ENCODE results near the gene ZFYVE1. TPM values are rescaled to one million over a fixed set of nuclear protein-coding genes. Genes with fewer than 3 reads are reported as not detected.
"Not testable (repeated sequence)": the region's sequence is repeated elsewhere in the genome, so short reads cannot be mapped to it uniquely, and the experiment has no call there.

The ZFYVE1 gene
- total and polyA plus RNA-seq, 2 donors (not counting 1 experiment from before 2014, with no cell fraction given) = 17.6 to 22.3 TPM

GRCh38 chr14:72961579-72962335 lies 65.1 kb downstream of the ZFYVE1 start:
- Mint-ChIP-seq H3K4me1 (no peaks in the 10 kb centered on the region), H3K27ac (no peak overlapping the region), H3K4me3 (no peak overlapping the region), H3K9me3 (ENCODE audit: insufficient read depth) (no peaks in the 10 kb centered on the region), H3K27me3 (no peaks in the 10 kb centered on the region)
- ChIA-PET POLR2A (no interaction called here), CTCF (interaction anchor here (0.6 kb wide), 1 partner anchor 436 kb away, joined by 3 read pairs; no protein-coding TSS in a partner anchor)
- H3K27ac ChIP-seq (ENCODE audit: low read length in 2 of 2) = no peak overlapping the region
- no peak overlapping the region for H3K4me3 ChIP-seq (ENCODE audit: control extremely low read depth in 1 of 5, extremely low read depth in 1 of 5, insufficient read depth in 1 of 5, low read depth in 2 of 5, low read length in 4 of 5)
- WGBS (ENCODE audit: insufficient coverage) = 40% methylated on average over 2 of the region's 10 CpGs
- H3K4me1 ChIP-seq (ENCODE audit: control insufficient read depth in 2 of 2, insufficient read depth in 2 of 2, low read length in 2 of 2) = no peaks in the 10 kb centered on the region
- no peaks in the 10 kb centered on the region for H3K79me2 ChIP-seq (ENCODE audit: control insufficient read depth, insufficient read depth, low read length)
- intact Hi-C loops (cut with micrococcal nuclease) = no loop called here
- ATAC-seq (ENCODE audit: low read depth) (no peak), DNase-seq (no peak)
- TF ChIP-seq EZH2 (IDR thresholded peaks at IDR 0.05; ENCODE audit: borderline replicate concordance, insufficient read depth, low read depth, low read length, poor library complexity, severe bottlenecking) = no peak
- TF ChIP-seq CTCF (IDR thresholded peaks at IDR 0.05) = no peak
- peaks cover 0 to 36% of the 10 kb centered on the region in 2 experiments for H3K36me3 ChIP-seq (replicated peaks in 1 of 2; ENCODE audit: control extremely low read depth in 1 of 2, control insufficient read depth in 1 of 2, extremely low read depth in 1 of 2, insufficient read depth in 2 of 2, low read length in 1 of 2)
- H3K9me3 ChIP-seq (ENCODE audit: control extremely low read depth in 1 of 3, control insufficient read depth in 2 of 3, insufficient read depth in 1 of 3, low read length in 2 of 3) = no peaks in the 10 kb centered on the region
- no peak overlapping the region for H2AFZ ChIP-seq (ENCODE audit: insufficient read depth, low read depth, low read length, poor library complexity, severe bottlenecking)
- H4K20me1 ChIP-seq (ENCODE audit: control insufficient read depth, insufficient read depth, low read length, poor library complexity, severe bottlenecking) = no peaks in the 10 kb centered on the region
- no peak overlapping the region for H3K4me2 ChIP-seq (replicated peaks; ENCODE audit: low read depth, low read length, poor library complexity, severe bottlenecking)
- H3K9ac ChIP-seq (ENCODE audit: low read length) = no peak overlapping the region
- no peaks in the 10 kb centered on the region for H3K27me3 ChIP-seq (replicated peaks in 1 of 4; ENCODE audit: control extremely low read depth in 1 of 4, control insufficient read depth in 3 of 4, insufficient read depth in 4 of 4, low read length in 3 of 4)

- POLR2A ChIA-PET; H3K27ac Mint-ChIP-seq; H3K27ac ChIP-seq (ENCODE audit: low read length in 2 of 2); H3K9ac ChIP-seq (ENCODE audit: low read length); H3K9me3 Mint-ChIP-seq (ENCODE audit: insufficient read depth); H4K20me1 ChIP-seq (ENCODE audit: control insufficient read depth, insufficient read depth, low read length, poor library complexity, severe bottlenecking); H3K4me3 ChIP-seq (ENCODE audit: control extremely low read depth in 1 of 5, extremely low read depth in 1 of 5, insufficient read depth in 1 of 5, low read depth in 2 of 5, low read length in 4 of 5); intact Hi-C loops (cut with micrococcal nuclease); H3K4me1 ChIP-seq (ENCODE audit: control insufficient read depth in 2 of 2, insufficient read depth in 2 of 2, low read length in 2 of 2); H3K9me3 ChIP-seq (ENCODE audit: control extremely low read depth in 1 of 3, control insufficient read depth in 2 of 3, insufficient read depth in 1 of 3, low read length in 2 of 3); H3K27me3 Mint-ChIP-seq; DNase-seq; H2AFZ ChIP-seq (ENCODE audit: insufficient read depth, low read depth, low read length, poor library complexity, severe bottlenecking); H3K4me1 Mint-ChIP-seq; ATAC-seq (ENCODE audit: low read depth); H3K79me2 ChIP-seq (ENCODE audit: control insufficient read depth, insufficient read depth, low read length); H3K27me3 ChIP-seq (replicated peaks in 1 of 4; ENCODE audit: control extremely low read depth in 1 of 4, control insufficient read depth in 3 of 4, insufficient read depth in 4 of 4, low read length in 3 of 4); H3K4me3 Mint-ChIP-seq; H3K4me2 ChIP-seq (replicated peaks; ENCODE audit: low read depth, low read length, poor library complexity, severe bottlenecking): not testable (repeated sequence)
- WGBS (ENCODE audit: insufficient coverage) = no CpG with 5 or more reads among the region's 4 CpGs
- CTCF ChIA-PET = interaction anchor here (0.6 kb wide), 1 partner anchor 435 kb away, joined by 3 read pairs; no protein-coding TSS in a partner anchor
- peaks cover 0 to 43% of the 10 kb centered on the region in 2 experiments for H3K36me3 ChIP-seq (replicated peaks in 1 of 2; ENCODE audit: control extremely low read depth in 1 of 2, control insufficient read depth in 1 of 2, extremely low read depth in 1 of 2, insufficient read depth in 2 of 2, low read length in 1 of 2)
Observed at GRCh38 chr14:72961016-72961415, 65.9 kb downstream of the ZFYVE1 start.
